Mucosa of gallbladder (tissue), 1 donor: ENCODE results near the gene SFMBT1. TPM values are rescaled to one million over a fixed set of nuclear protein-coding genes. Genes with fewer than 3 reads are reported as not detected.
"Not testable (repeated sequence)": the region's sequence is repeated elsewhere in the genome, so short reads cannot be mapped to it uniquely, and the experiment has no call there.

ENCODE experiments used
- DNase-seq: peaks from one replicate; pipeline ENCODE4 v3.0.0-alpha.2; 2020; ENCODE audit warnings: low spot score
- total RNA-seq: library from RNA; stranded (reverse); gene quantifications from one replicate; pipeline ENCODE4 v1.2.1, GENCODE V29; 2021
- donor health status: DM: no; HTN: no; CAD: no.

Gene SFMBT1
- total RNA-seq, 1 donor from 2014 or later = 22.0 TPM

- peak; percentile 86 for DNase-seq
Observed at GRCh38 chr3:53072653-53073552, 27.0 kb upstream of the SFMBT1 start.

GRCh38 chr3:53071882-53072431 is 26.1 kb upstream of the SFMBT1 start:
- no peak for DNase-seq

- DNase-seq = no peak
Observed at GRCh38 chr3:53069422-53070068, 23.7 kb upstream of the SFMBT1 start.

- DNase-seq = no peak
Observed at GRCh38 chr3:53068176-53068575, 22.3 kb upstream of the SFMBT1 start.

GRCh38 chr3:53067567-53067966 is 21.7 kb upstream of the SFMBT1 start:
- DNase-seq = no peak

- no peak for DNase-seq
Observed at GRCh38 chr3:53065841-53066480, 20.1 kb upstream of the SFMBT1 start.

GRCh38 chr3:53062905-53063304 is 17.0 kb upstream of the SFMBT1 start:
- no peak for DNase-seq

- no peak for DNase-seq
Observed at GRCh38 chr3:53056442-53056841, 10.6 kb upstream of the SFMBT1 start.

- not testable (repeated sequence) for DNase-seq
Observed at GRCh38 chr3:53054233-53054632, 8.4 kb upstream of the SFMBT1 start.

- DNase-seq = no peak
Observed at GRCh38 chr3:53051929-53052328, 6.1 kb upstream of the SFMBT1 start.

GRCh38 chr3:53049987-53050386 is 4.1 kb upstream of the SFMBT1 start:
- DNase-seq = no peak

GRCh38 chr3:53046171-53047170 is 598 bp upstream of the SFMBT1 start:
- peak; percentile 50 for DNase-seq

GRCh38 chr3:53044711-53045517 is 959 bp downstream of the SFMBT1 start:
- DNase-seq = peak; percentile 49

GRCh38 chr3:53044371-53044710 is 1.5 kb downstream of the SFMBT1 start:
- no peak for DNase-seq

- DNase-seq = no peak
Observed at GRCh38 chr3:53043738-53044137, 2.1 kb downstream of the SFMBT1 start.

- no peak for DNase-seq
Observed at GRCh38 chr3:53042651-53043050, 3.2 kb downstream of the SFMBT1 start.

- no peak for DNase-seq
Observed at GRCh38 chr3:53040351-53040820, 5.5 kb downstream of the SFMBT1 start.

GRCh38 chr3:53039376-53039752 is 6.5 kb downstream of the SFMBT1 start:
- DNase-seq = no peak

GRCh38 chr3:53038679-53039375 is 7.0 kb downstream of the SFMBT1 start:
- no peak for DNase-seq
